ENCODE results near the gene DAPP1.

DNA sequence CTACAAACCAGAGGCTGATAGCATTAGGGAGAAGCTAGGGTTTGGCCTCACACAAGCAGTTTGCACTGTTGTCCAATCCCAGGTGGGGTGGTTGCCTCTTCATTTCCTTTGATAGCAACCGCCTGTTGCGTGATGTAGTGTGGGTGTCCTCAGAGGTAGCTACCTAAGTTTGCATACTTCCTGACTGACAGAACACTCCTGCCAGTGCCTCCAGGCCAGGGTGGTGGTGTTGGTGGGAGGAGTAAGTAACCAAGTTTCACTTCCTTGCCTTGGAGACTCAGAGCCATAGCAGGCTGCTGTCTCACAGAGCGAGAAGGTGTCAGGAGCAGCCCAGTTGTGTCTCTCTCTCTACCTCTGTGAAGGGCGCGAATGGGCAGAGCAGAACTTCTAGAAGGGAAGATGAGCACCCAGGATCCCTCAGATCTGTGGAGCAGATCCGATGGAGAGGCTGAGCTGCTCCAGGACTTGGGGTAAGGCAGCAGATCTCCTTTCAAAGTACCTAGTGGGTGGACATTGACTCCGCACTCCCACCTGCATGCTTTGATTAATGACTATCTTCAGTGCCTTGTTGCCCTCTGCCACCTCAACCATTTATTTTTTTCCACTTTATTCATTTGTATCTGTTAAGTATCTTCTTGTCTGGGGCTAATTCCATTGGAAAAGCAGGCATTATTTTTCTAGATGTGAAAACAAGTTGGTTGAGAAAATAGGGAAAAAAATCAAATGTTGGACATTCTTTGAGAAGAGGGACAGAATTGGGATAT is at the start of gene DAPP1:
- TF ChIP-seq ZNF565 (CRISPR knock-in tag; conservative IDR thresholded peaks at IDR 0.05; ENCODE audit: low read depth), result no peak
- TF ChIP-seq PATZ1 (CRISPR knock-in tag; IDR thresholded peaks at IDR 0.05; ENCODE audit: borderline replicate concordance), result no peak
- TF ChIP-seq GLIS3 (CRISPR knock-in tag; IDR thresholded peaks at IDR 0.05), result no peak
- TF ChIP-seq POU6F1 (CRISPR knock-in tag; IDR thresholded peaks at IDR 0.05; ENCODE audit: borderline replicate concordance, low read depth), result no peak
- TF ChIP-seq ZFP3 (CRISPR knock-in tag; IDR thresholded peaks at IDR 0.05), result no peak
- no peak for TF ChIP-seq CSDC2 (CRISPR knock-in tag; IDR thresholded peaks at IDR 0.05)
- TF ChIP-seq BACH2 (CRISPR knock-in tag; IDR thresholded peaks at IDR 0.05; ENCODE audit: borderline replicate concordance), result no peak
- no peak for TF ChIP-seq RARB (CRISPR knock-in tag; IDR thresholded peaks at IDR 0.05)
- TF ChIP-seq ZFP30 (CRISPR knock-in tag; IDR thresholded peaks at IDR 0.05), result no peak
